Activated CD4-positive, alpha-beta memory T cell treated with anti-CD3 and anti-CD28 coated beads, Interleukin-2, amount 10 ng/mL, durations not matched to agents 7 days and 5 days (primary cell): Measurements from ENCODE around the gene ANGPTL4. TPM values are rescaled to one million over a fixed set of nuclear protein-coding genes. Genes with fewer than 3 reads are reported as not detected.

Experiments
- CTCF ChIA-PET: fragments of 350-600 bp; sonication (Branson Sonifier 250); formaldehyde crosslinking; loops from one replicate; lab custom pipeline; 2021; ENCODE audit warnings: antibody characterized with exemption, inconsistent platforms; lab: Charles Lee
- POLR2A ChIA-PET: fragments of 350-600 bp; sonication (Branson Sonifier 250); formaldehyde crosslinking; loops from one replicate; lab custom pipeline; 2021; ENCODE audit warnings: antibody characterized with exemption; lab: Charles Lee
- DNase-seq: peaks from one replicate; pipeline ENCODE4 v3.0.0-alpha.2; 2020
- H3K27ac Mint-ChIP-seq: one replicate; pipeline ENCODE4 v1.8.0; 2021; ENCODE audit warnings: mild to moderate bottlenecking, mixed read lengths
- H3K27me3 Mint-ChIP-seq: one replicate; pipeline ENCODE4 v1.8.0; 2021; ENCODE audit warnings: mixed read lengths
- H3K36me3 Mint-ChIP-seq: one replicate; pipeline ENCODE4 v1.8.0; 2021; ENCODE audit warnings: low read depth, mixed read lengths
- H3K4me1 Mint-ChIP-seq: one replicate; pipeline ENCODE4 v1.8.0; 2021; ENCODE audit warnings: mixed read lengths
- H3K4me3 Mint-ChIP-seq: one replicate; pipeline ENCODE4 v1.8.0; 2021; ENCODE audit warnings: mild to moderate bottlenecking, mixed read lengths
- H3K9me3 Mint-ChIP-seq: one replicate; pipeline ENCODE4 v1.8.0; 2021; ENCODE audit warnings: mixed read lengths
- total RNA-seq, 2 experiments: library from RNA; stranded (reverse); gene quantifications; one replicate each; pipeline ENCODE4 v1.2.3, GENCODE V29; 2021

The ANGPTL4 gene
- total RNA-seq, 2 experiments from 2014 or later: 1.2 to 1.4 TPM

DNA sequence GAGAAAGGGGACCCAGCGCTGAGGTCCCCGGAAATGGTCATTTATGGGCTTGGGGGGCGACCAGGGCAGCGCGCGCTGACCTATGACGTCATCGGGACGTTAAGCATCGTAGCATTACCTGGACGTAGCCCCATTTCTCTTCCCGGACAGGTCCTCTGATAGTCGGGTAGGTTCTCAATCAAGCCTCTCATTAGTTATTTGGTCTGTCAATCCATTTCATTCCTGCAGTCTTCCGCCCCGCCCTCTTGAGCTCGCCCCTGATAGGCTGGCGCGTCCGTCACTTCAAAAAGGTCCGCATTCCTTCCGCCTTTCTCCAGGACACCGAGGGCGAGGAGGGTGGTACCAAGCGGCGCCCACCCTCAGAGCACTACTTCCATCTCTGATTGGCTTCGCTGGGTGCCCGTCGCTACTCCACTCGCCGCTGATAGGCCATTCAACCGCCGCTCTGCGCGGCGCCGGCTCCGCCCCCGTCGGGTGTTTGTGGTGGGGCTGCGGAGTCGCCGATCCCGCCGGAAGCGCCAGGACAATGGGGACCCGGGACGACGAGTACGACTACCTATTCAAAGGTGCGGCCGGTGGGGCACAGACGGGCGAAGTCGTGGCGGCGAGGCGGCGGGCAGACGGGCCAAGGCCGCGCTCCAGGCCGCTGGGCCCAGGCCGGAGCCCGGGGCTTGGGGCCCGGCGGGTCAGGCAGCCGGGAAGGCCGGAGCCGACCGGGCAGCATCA lies 26.1 kb downstream of the ANGPTL4 start, which contains the start of gene RAB11B:
TSS of gene RAB11B (plus strand) at position 470 of the 726 bp plus-strand sequence. CDS start at position 527, 57 bp downstream.
- ChIA-PET POLR2A (interaction anchor here (0.6 to 3.1 kb wide), 13 partner anchors 11 to 384 kb away, joined by 3 to 12 read pairs (median 3); partner anchors contain the start of genes HNRNPM, MARCHF2, MYO1F and NDUFA7), CTCF (interaction anchor here (1.1 to 1.6 kb wide), 5 partner anchors 23 to 189 kb away, joined by 3 to 9 read pairs (median 3); partner anchors contain the start of gene MARCHF2)
- Mint-ChIP-seq H3K27me3 (no peaks in the 10 kb centered on the region), H3K9me3 (peaks cover 2% of the 10 kb centered on the region), H3K27ac (peak within 1 kb of the TSS; percentile 98), H3K4me3 (peak within 1 kb of the TSS; percentile 93), H3K4me1 (peaks cover 34% of the 10 kb centered on the region), H3K36me3 (peaks cover 10% of the 10 kb centered on the region)
- DNase-seq: peak; percentile 100

- peak; percentile 97 for DNase-seq
- H3K27me3 Mint-ChIP-seq: no peaks in the 10 kb centered on the region
- H3K4me1 Mint-ChIP-seq: peaks cover 34% of the 10 kb centered on the region
- H3K27ac Mint-ChIP-seq: peak overlapping the region; percentile 58
- CTCF ChIA-PET: interaction anchor here (1.1 to 2.2 kb wide), 6 partner anchors 23 to 188 kb away, joined by 3 to 10 read pairs (median 4); partner anchors contain the start of gene MARCHF2
- peak overlapping the region; percentile 71 for H3K4me3 Mint-ChIP-seq
- H3K36me3 Mint-ChIP-seq: peaks cover 10% of the 10 kb centered on the region
- peaks cover 2% of the 10 kb centered on the region for H3K9me3 Mint-ChIP-seq
- POLR2A ChIA-PET: interaction anchor here (1.0 to 3.1 kb wide), 11 partner anchors 11 to 385 kb away, joined by 3 to 12 read pairs (median 6); partner anchors contain the start of genes HNRNPM, MARCHF2, MYO1F and NDUFA7
Observed at GRCh38 chr19:8390617-8390981, 26.6 kb downstream of the ANGPTL4 start.

DNA sequence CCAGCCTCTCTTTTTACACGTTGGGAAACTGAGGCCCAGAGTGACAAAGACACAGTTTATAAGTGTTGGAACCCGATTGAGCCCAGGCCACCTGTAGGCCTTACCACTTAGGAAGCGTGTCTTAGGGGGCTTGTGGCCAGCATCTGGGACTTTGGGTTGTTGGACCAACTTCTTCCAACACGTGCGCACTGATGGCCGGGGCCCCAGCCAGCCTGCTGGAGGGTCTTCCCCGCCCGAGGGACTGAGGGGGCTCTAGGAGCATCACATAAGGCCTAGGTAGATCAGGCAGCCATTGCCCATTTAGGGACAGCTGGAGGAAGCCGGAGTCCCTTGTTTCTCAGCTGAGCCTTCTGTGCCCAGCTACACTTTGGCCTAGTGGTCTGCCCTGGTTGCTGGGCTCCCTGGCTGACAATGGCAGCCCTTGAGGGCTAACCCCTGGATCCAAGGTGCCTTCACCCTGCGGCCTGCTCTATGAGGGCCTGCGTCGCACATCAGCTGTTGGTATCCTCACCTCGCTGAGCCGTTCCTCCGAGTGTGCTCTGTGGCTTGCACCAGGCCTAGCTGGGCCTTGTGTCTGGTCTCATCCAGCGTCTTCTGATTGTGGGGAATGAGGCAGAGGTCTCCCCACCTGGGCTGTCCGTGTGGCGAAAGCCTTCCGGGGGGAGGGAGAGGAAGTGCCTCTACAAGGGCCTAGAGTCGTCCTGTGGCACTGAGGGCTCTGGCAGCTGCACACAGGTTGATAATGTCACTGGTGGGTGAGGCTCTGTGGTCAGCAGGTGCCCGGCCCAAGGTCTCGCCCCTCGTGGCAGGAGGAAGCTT lies 27.5 kb downstream of the ANGPTL4 start:
- POLR2A ChIA-PET: interaction anchor here (1.0 to 3.1 kb wide), 8 partner anchors 12 to 186 kb away, joined by 3 to 12 read pairs (median 8); partner anchors contain the start of genes HNRNPM, MARCHF2, MYO1F and NDUFA7
- Mint-ChIP-seq H3K27me3 (no peaks in the 10 kb centered on the region), H3K36me3 (peaks cover 10% of the 10 kb centered on the region), H3K27ac (peak overlapping the region; percentile 58), H3K4me3 (peak overlapping the region; percentile 71), H3K4me1 (peaks cover 39% of the 10 kb centered on the region), H3K9me3 (peaks cover 2% of the 10 kb centered on the region)
- no peak for DNase-seq
- CTCF ChIA-PET: interaction anchor here (1.0 to 2.2 kb wide), 5 partner anchors 22 to 187 kb away, joined by 3 to 10 read pairs (median 6); partner anchors contain the start of gene MARCHF2

DNA sequence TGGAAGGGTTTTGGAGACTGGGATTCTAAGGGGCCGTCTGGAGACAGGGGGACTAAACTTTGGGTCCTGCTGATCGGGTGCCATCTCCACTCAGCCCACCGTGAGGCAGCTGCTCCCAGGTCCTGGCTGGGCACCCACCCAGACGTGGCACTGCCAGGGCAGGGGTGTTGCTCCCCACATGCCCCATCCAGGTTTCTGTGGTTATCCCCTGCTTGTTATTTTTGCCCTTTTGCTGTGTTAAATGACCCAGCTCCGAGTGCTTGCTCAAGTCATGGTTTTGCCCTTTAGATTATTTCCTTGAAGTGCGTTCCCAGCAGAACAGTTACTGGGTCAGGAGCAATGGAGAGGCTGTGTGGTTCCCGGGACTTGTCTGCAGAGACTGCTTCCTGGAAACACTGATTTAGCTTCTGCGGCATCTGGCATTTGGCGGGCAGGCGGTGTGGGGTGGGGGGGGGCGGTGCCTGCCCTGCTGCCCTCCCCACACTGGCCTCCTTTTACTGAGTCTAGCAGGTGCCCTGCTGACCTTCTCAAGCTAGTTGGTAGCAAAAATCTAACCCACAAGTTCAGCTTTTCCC lies 28.1 kb downstream of the ANGPTL4 start:
- DNase-seq: no peak
- no peak overlapping the region for H3K27ac Mint-ChIP-seq
- CTCF ChIA-PET: interaction anchor here (1.0 to 2.2 kb wide), 2 partner anchors 21 to 38 kb away, joined by 6 to 10 read pairs; partner anchors contain the start of gene MARCHF2
- H3K4me3 Mint-ChIP-seq: no peak overlapping the region
- H3K36me3 Mint-ChIP-seq: peaks cover 6% of the 10 kb centered on the region
- POLR2A ChIA-PET: interaction anchor here (3.1 kb wide), 1 partner anchor 57 kb away, joined by 8 read pairs; no protein-coding TSS in a partner anchor
- H3K9me3 Mint-ChIP-seq: no peaks in the 10 kb centered on the region
- H3K4me1 Mint-ChIP-seq: peaks cover 42% of the 10 kb centered on the region
- H3K27me3 Mint-ChIP-seq: no peaks in the 10 kb centered on the region

DNA sequence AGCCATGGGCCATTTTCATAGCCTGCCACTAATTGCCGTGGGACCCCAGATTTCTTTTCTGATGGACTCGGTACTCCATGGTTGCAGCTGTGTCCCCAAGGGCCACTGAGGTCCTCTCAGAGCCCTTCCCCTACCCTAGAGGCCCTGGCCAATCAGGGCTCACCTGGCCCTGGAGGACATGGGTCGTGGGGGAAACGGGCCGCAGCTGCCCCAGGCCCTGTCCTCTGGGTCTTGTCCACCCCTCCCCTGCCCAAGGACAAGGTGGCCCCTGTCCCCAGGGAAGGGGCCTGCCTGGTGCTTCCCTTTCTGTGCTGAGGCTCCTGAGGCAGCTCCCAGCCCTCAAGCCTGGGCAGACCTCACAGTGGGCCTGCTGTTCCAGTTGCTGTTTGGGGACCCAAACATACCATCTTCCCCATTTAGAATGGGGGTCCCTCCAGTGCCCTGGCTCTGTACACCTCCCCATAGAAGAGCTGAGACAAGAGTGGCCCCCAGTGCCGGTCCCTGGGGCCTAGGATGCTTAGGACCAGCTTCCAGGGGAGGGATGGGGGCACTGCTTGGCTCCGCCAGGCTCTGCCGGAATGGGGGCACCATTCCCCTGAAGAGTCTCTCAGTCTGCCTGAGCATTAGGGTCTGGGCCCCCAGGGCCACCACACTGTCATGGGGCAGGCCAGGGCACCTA lies 29.4 kb downstream of the ANGPTL4 start:
- no peak overlapping the region for H3K27ac Mint-ChIP-seq
- POLR2A ChIA-PET: interaction anchor here (1.5 kb wide), 1 partner anchor 29 kb away, joined by 3 read pairs; the partner anchor contains the start of gene ANGPTL4

GRCh38 chr19:8393871-8394250 lies 29.9 kb downstream of the ANGPTL4 start:
- POLR2A ChIA-PET: interaction anchor here (1.5 kb wide), 1 partner anchor 30 kb away, joined by 3 read pairs; the partner anchor contains the start of gene ANGPTL4
- CTCF ChIA-PET: interaction anchor here (1.4 to 2.6 kb wide), 2 partner anchors 19 to 40 kb away, joined by 5 to 7 read pairs; partner anchors contain the start of gene MARCHF2
- H3K9me3 Mint-ChIP-seq: no peaks in the 10 kb centered on the region
- no peaks in the 10 kb centered on the region for H3K27me3 Mint-ChIP-seq
- H3K36me3 Mint-ChIP-seq: peaks cover 3% of the 10 kb centered on the region
- DNase-seq: no peak
- no peak overlapping the region for H3K4me3 Mint-ChIP-seq
- H3K27ac Mint-ChIP-seq: no peak overlapping the region
- H3K4me1 Mint-ChIP-seq: peaks cover 42% of the 10 kb centered on the region

More for the DNA sequence above, 29.4 kb downstream of the ANGPTL4 start:
- Mint-ChIP-seq H3K4me3 (no peak overlapping the region), H3K27me3 (no peaks in the 10 kb centered on the region), H3K4me1 (peaks cover 42% of the 10 kb centered on the region), H3K36me3 (peaks cover 3% of the 10 kb centered on the region), H3K9me3 (no peaks in the 10 kb centered on the region)
- CTCF ChIA-PET: interaction anchor here (2.6 kb wide), 1 partner anchor 20 kb away, joined by 7 read pairs; the partner anchor contains the start of gene MARCHF2
- no peak for DNase-seq

DNA sequence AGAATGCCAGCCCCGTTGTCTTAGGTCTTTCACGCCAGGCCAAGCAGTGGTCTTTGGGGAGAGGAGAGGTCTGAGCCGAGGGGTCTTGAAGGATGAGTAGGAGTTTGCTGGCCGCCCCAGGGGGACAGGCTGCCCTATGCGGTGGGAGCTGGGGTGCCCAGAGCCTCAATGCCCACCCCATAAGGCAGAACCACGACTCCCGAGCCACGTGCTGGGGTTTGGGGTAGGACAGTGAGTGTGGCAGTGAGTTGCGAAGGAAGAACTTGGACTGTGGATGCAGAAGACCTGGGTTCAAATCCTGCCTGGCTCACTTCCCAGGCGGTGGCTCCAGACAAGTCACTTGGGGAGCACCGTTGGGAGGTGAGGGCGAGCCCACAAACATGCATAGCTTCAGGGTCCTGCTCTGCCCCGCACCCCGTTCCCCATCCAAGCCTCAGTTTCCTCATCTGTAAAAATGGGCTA lies 31.7 kb downstream of the ANGPTL4 start:
- ChIA-PET POLR2A (no interaction called here), CTCF (interaction anchor here (1.0 kb wide), 1 partner anchor 41 kb away, joined by 4 read pairs; no protein-coding TSS in a partner anchor)
- Mint-ChIP-seq H3K36me3 (peaks cover 3% of the 10 kb centered on the region), H3K9me3 (no peaks in the 10 kb centered on the region), H3K27ac (no peak overlapping the region), H3K4me1 (peaks cover 37% of the 10 kb centered on the region), H3K4me3 (no peak overlapping the region), H3K27me3 (no peaks in the 10 kb centered on the region)
- no peak for DNase-seq

GRCh38 chr19:8396185-8396562 lies 32.2 kb downstream of the ANGPTL4 start:
- POLR2A ChIA-PET: no interaction called here
- no peaks in the 10 kb centered on the region for H3K9me3 Mint-ChIP-seq
- peaks cover 3% of the 10 kb centered on the region for H3K36me3 Mint-ChIP-seq
- no peak overlapping the region for H3K27ac Mint-ChIP-seq
- H3K4me1 Mint-ChIP-seq: peaks cover 32% of the 10 kb centered on the region
- H3K27me3 Mint-ChIP-seq: no peaks in the 10 kb centered on the region
- no peak overlapping the region for H3K4me3 Mint-ChIP-seq
- DNase-seq: no peak
- CTCF ChIA-PET: interaction anchor here (1.0 kb wide), 1 partner anchor 42 kb away, joined by 4 read pairs; no protein-coding TSS in a partner anchor

DNA sequence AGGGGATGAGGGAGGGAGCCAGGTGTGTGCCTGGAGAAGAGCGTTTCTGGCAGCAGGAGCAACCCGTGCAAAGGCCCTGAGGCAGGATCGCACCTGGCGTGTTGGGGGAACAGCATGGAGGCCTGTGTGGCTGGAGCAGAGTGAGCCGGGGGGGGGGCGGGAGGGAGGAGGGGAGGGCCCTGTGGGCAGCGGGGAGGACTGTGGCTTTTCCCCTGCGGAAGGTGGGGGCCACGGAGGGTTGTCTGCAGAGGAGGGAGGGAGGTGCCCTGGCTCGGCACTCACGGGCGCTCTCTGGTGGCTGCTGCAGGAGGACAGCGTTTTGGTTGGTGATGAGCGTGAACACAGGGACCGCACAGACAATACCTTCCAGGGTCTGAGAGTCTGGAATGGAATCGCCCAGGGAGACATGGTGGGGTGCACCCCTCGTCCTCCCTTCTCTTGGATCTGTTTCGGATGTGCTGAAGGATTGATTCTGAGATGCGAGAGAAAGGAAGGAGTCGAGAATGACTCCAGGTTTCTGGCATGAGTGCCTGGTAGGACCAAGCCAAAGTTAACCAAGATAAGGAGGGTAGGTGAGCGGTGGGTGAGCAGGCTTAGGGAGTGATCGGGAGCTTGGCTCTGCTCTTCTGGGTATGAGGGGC lies 32.7 kb downstream of the ANGPTL4 start:
- no peaks in the 10 kb centered on the region for H3K9me3 Mint-ChIP-seq
- DNase-seq: peak; percentile 86
- H3K4me1 Mint-ChIP-seq: peaks cover 29% of the 10 kb centered on the region
- H3K27me3 Mint-ChIP-seq: no peaks in the 10 kb centered on the region
- no peak overlapping the region for H3K27ac Mint-ChIP-seq
- CTCF ChIA-PET: interaction anchor here (1.0 to 2.6 kb wide), 2 partner anchors 42 kb away, joined by 4 to 16 read pairs; no protein-coding TSS in a partner anchor
- no peak overlapping the region for H3K4me3 Mint-ChIP-seq
- H3K36me3 Mint-ChIP-seq: peaks cover 3% of the 10 kb centered on the region
- POLR2A ChIA-PET: no interaction called here

DNA sequence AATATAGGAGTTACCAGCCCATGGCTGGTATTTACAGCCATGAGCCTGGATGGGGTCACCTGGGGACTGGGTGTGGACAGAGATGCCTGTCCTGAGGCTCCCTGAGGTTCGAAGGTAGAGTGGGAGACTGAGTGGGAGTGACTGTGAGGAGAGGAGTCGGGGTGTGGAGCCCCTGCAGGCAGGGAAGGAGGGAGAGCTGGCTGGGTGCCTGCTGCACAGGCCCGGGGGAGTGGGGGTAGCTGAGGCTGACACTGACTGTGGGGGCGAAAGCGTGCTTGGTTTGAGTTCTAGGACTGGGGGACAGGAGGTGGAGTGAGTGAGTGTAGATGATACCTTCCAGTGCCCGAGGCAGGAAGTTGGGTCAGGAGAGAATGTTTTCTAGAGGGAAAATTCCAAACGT lies 33.3 kb downstream of the ANGPTL4 start:
- ChIA-PET CTCF (interaction anchor here (1.7 to 2.6 kb wide), 2 partner anchors 16 to 43 kb away, joined by 6 to 16 read pairs; partner anchors contain the start of gene MARCHF2), POLR2A (interaction anchor here (1.5 kb wide), 1 partner anchor 76 kb away, joined by 3 read pairs; the partner anchor contains the start of genes NDUFA7 and RPS28)
- peaks cover 3% of the 10 kb centered on the region for H3K36me3 Mint-ChIP-seq
- no peaks in the 10 kb centered on the region for H3K9me3 Mint-ChIP-seq
- no peak for DNase-seq
- no peak overlapping the region for H3K27ac Mint-ChIP-seq
- H3K4me1 Mint-ChIP-seq: peaks cover 23% of the 10 kb centered on the region
- H3K27me3 Mint-ChIP-seq: no peaks in the 10 kb centered on the region
- H3K4me3 Mint-ChIP-seq: no peak overlapping the region
